ENCODE results near the gene ZNF66.
"Not testable (repeated sequence)": the region's sequence is repeated elsewhere in the genome, so short reads cannot be mapped to it uniquely, and the experiment has no call there.

The ZNF66 gene

DNA sequence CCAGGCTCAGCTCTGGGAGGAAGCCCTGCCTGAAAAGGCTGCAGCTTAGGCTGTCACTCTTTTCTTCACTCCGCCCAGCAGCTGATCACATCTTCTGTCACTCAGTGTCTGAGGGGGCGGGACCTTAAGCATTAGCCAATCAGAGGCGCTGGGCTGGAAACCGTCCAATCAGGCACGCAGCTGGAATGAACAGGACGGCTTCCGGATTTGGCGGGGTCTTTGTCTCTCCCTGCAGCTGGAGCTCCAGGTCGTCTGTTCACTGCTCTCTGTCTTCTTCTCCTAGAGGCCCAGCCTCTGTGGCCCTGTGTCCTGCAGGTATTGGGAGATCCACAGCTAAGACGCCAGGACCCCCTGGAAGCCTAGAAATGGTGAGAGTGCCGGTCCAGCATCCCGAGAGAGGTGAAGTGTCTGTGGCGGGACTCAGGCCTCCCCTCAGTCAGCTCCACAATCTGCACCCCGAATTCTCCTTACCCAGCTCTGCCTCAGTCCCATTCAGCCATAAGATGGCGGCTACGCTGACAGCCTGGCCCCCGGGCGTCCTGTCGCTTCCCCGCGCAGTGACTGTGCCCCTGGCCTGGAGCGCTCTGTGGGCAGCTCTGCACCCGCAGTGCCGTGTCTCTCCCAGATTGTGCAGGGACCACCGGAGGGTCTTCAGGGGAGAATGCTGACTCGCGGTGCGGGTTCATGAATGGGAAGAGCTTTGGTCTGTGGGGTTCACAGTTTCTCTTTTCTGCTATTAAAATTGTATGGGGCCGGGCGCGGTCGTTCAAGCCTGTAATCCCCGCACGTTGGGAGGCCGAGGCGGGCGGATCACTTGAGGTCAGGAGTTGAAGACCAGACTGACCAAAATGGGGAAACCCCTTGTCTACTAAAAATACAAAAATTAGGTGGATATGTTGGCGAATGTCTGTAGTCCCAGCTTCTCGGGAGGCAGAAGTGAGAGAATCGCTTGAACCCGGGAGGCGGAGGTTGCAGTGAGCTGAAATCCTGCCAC, at the start of gene ZNF66:
ZNF66 (plus strand) TSS at position 222 of the 994 bp plus-strand sequence; CDS start at position 366, 144 bp downstream.
- DNase-seq (ENCODE audit: low read depth), result peak; percentile 67

GRCh38 chr19:20750169-20750568, 25.9 kb upstream of the ZNF66 start:
- not testable (repeated sequence) for DNase-seq (ENCODE audit: low read depth)

- DNase-seq (ENCODE audit: low read depth), result not testable (repeated sequence)
Observed at GRCh38 chr19:20752291-20752690, 23.8 kb upstream of the ZNF66 start.

DNA sequence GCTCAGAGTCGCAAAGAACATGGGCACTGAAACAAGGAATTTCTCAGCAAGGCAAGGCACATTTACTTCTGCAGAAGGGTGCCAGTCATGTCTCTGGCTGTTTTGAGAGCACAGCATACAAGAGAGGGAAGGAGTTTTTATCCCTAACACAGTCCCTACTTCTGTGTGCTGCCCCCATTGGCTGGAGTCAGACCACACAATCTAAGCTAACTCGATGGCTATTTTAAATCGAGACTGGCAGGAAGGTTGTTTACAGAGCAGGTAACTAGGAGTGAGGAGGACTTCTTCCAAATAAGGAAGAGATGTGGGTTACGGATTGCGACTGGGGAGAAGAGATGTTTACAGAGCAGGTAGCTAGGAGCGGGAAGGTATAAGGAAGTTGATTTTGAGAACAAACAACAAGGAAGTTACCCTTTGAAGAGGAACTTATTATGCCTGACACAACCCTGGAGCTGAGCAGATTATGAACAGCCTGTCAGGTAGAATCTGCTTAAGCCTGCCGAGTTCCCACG, 6.8 kb upstream of the ZNF66 start:
- not testable (repeated sequence) for DNase-seq (ENCODE audit: low read depth)

GRCh38 chr19:20787786-20788185, 11.7 kb downstream of the ZNF66 start:
- no peak for DNase-seq (ENCODE audit: low read depth)

- no peak for DNase-seq (ENCODE audit: low read depth)
Observed at GRCh38 chr19:20791806-20792205, 15.7 kb downstream of the ZNF66 start.

- DNase-seq (ENCODE audit: low read depth), result not testable (repeated sequence)
Observed at GRCh38 chr19:20806311-20807262, 30.5 kb downstream of the ZNF66 start.

DNA sequence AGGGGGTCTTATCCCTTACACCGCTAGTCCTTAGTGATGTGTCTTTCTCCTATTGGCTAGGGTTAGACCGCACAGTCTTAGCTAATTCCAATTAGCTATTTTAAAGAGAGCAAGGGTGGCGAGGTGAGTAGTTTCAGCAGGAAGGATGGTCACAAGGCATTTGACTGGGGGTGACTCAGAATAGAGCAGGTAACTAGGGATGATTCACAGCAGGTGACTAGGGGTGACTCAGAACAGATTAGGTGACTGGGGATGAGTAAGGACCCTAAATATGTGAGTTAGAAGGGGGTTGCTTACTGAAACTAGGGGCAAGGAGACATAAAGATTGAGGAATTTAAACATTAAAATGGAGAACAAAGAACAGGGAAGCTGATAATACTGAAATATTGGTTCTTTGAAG, 64.3 kb downstream of the ZNF66 start:
- DNase-seq (ENCODE audit: low read depth), result no peak
